HG02610 (cell line): ENCODE measurements around the gene NCAN.
"Not testable (repeated sequence)": the region's sequence is repeated elsewhere in the genome, so short reads cannot be mapped to it uniquely, and the experiment has no call there.

ENCODE experiments used
- ATAC-seq: cut with Tn5 transposase; IDR thresholded peaks from one replicate; pipeline ENCODE4 v1.9.1; 2021; ENCODE audit warnings: mild to moderate bottlenecking, moderate library complexity; ENCODE audit not compliant: unreplicated experiment

Gene NCAN

GRCh38 chr19:19211499-19212420, at the start of gene NCAN:
Gene NCAN, plus strand, starts transcription at chr19:19211958. Its CDS starts 4,996 bp downstream, at chr19:19216954.
- no peak for ATAC-seq

GRCh38 chr19:19162495-19162894, 49.3 kb upstream of the NCAN start:
- ATAC-seq: no peak

- no peak for ATAC-seq
These were observed 46.4 kb upstream of the NCAN start for GRCh38 chr19:19165396-19165795.

- ATAC-seq: no peak
These were observed 44.1 kb upstream of the NCAN start for GRCh38 chr19:19167612-19168011.

- ATAC-seq: no peak
These were observed 42.3 kb upstream of the NCAN start for GRCh38 chr19:19169236-19170052.

- ATAC-seq: peak; percentile 91
These were observed 41.5 kb upstream of the NCAN start, which contains the start of gene MEF2B for GRCh38 chr19:19170053-19170872. Gene MEF2B, minus strand, starts transcription at chr19:19170263. Its CDS starts 19,528 bp downstream, at chr19:19150735.

- no peak for ATAC-seq
These were observed 40.7 kb upstream of the NCAN start for GRCh38 chr19:19170873-19171672.

GRCh38 chr19:19171821-19172532, 39.8 kb upstream of the NCAN start:
- no peak for ATAC-seq

GRCh38 chr19:19173243-19173642, 38.5 kb upstream of the NCAN start:
- not testable (repeated sequence) for ATAC-seq

- no peak for ATAC-seq
These were observed 34.8 kb upstream of the NCAN start for GRCh38 chr19:19176950-19177349.

- no peak for ATAC-seq
These were observed 32.0 kb upstream of the NCAN start for GRCh38 chr19:19179548-19180441.

- ATAC-seq: no peak
These were observed 30.2 kb upstream of the NCAN start for GRCh38 chr19:19181488-19181998.

- no peak for ATAC-seq
These were observed 25.7 kb upstream of the NCAN start for GRCh38 chr19:19185853-19186740.

GRCh38 chr19:19186742-19187141, 25.0 kb upstream of the NCAN start:
- no peak for ATAC-seq

GRCh38 chr19:19191768-19192077, 20.0 kb upstream of the NCAN start:
- ATAC-seq: no peak

GRCh38 chr19:19192078-19192882, 19.5 kb upstream of the NCAN start, which contains the start of the genes BORCS8 and RFXANK:
Gene BORCS8, minus strand, starts transcription at chr19:19192152. Its CDS starts 35 bp downstream, at chr19:19192117.
Gene RFXANK, plus strand, starts transcription at chr19:19192258. Its CDS starts 1,689 bp downstream, at chr19:19193947.
- peak; percentile 73 for ATAC-seq
